Measurements from ENCODE around the gene UTP4.

The UTP4 gene

DNA sequence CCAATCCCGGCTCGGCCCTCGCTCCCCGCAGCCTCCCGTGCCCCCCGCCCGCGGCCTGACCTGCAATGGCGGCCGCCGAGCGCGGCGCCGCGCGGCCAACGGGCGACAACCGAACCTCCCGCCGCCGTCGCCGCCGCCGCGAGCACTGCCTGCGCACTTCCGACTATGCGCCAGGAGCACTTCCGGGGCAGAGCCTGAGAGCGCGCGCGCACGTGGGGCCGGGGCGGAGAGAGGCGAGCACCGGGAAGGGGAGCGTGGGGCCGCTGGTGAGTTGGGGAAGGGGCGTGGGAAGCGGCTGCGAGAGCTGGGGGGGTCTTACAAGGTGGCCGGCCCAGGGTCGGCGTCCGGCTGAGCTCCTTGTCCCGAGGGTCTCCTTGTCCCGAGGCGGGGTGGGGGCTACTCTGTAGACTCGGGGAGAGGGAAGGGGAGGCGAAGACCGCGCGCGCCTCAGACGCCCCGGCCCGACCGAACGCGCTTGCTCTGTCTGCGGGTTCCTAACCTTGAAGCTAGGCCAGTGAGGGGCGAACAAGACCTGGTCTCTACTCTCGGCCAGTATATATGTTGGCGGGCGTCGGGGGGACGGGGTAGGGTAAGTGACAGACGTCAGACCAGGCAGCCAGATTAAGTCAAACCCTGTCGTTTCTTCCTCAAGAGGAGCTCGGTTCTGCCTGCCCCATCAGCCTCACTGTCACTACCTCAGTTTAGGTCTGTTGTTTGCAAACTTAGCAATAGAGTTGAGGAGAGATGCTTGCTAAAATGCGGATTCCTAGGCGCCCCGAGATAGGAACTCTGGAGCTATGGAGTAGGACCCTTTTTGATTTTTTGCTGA is at the start of gene UTP4, which contains the start of gene CHTF8:
TSS of gene UTP4 (plus strand) at position 226 of the 829 bp plus-strand sequence. CDS start 811 bp downstream, outside the sequence.
TSS of gene CHTF8 (minus strand) at position 165 of the 829 bp plus-strand sequence. CDS start 11,130 bp downstream, outside the sequence.
- DNase-seq: peak; percentile 92

DNA sequence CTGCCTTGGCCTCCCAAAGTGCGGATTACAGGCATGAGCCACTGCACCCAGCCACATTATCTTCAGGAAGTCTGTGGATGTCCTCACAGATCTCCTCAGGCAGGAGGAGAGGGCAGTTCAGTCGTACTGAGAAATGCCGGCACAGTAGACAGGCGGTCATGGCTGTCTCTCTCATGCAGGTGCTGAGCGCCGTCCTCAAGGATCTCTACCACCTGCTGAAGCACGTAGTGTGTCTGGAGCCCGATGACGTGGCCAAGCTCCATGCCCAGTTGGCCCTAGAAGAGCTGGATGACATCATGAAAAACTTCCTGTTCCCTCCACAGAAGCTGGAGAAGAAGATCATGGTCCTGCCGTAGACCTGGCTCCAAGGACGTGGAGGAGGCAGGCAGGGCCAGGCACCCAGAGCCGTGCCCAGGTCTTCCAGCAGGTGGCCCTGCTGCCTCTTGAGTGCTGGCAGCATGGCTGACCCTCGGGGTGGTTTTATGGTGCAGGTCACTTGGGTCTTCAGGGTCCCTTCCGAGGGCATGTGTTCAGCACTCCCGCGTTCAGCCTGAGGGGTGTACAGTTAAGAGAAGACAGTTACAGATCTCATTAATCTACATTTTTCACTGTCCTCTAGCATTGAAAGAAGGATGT is 49.0 kb upstream of the UTP4 start:
- DNase-seq: no peak

DNA sequence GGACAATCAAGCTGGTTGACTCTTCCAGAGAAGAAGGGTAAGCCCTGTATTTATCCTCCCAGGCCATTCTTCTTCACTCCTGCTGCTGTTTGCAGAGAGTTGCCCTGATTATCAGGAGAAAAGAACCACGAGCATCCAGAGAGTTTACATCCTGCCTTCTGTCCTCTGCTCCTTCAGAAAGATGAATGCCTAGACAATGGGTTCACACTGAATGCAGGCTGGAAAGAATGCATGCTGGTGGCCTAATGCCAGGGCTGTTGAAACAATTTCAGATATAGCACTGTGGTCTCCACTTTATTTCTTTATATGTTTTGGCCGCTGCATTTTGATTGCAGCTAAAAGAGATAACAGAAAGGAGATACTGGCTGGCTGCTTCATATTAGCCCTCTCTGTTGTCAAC is 48.2 kb upstream of the UTP4 start:
- no peak for DNase-seq

DNA sequence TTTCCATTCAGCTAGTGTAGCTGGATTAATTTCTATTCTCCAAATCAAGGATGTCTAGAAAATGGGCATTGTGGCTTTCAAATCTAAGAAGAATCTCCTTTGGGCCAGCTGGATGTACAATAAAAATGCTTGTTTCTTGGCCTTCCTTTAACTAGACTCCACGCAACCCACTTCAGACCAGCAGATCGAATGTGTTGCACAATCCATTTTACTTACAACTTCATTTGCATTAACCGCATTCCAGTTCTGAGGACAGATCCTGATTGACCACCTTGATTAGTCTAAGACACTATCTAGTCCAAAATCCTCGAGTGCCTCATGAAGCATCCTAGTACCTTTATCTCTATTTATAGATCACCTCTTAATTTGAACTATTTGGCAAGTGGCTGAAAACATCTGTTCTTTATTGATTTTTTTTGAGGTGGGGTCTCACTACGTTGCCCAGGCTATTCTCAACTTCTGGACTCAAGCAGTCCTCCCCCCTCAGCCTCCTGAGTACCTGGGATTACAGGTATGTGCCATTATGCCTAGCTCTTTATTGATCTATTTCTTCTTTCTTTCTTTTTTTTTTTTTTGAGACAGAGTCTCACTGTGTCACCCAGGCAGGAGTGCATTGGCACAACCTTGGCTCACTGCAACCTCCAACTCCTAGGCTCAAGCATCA is 47.3 kb upstream of the UTP4 start:
- no peak for DNase-seq

DNA sequence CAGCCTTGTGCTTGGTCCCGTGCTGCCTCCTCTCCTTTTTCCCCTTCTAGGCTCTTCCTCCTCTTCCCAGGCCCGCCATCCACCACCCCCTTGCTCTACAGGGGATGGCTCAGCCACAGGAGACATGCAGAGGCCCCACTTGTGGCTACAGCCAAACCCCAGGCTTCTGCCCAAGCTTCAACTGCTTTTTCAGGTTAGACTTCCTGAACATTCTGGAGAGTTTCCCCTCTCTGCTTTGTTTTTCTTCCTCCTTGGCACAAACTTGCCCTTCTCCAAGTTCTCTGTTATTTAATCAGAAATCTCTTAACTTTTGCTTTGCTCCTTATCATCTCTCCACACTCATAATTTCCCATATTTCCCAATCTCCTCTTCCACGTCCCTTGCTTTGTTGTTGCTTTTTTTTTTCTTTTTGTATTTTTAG is 45.3 kb upstream of the UTP4 start:
- no peak for DNase-seq

DNA sequence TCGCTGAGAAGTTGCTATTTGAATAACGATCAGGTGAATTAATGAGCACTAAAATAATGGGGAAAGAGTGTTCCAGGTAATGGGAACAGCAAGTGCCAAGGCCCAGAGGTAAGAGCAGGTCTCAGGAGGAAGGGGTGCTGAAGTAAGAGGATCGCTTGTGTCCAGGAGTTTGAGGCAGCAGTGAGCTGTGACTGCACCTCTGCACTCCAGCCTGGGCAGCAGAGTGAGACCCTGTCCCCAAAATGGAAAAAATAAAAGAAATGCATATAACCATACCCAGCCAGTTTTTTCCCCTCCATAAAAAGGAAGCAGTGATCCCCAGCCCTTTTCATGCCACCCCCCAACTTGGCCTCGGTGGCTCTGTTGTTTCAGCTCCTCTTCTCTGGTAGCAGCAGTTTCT is 43.8 kb upstream of the UTP4 start:
- DNase-seq: no peak

DNA sequence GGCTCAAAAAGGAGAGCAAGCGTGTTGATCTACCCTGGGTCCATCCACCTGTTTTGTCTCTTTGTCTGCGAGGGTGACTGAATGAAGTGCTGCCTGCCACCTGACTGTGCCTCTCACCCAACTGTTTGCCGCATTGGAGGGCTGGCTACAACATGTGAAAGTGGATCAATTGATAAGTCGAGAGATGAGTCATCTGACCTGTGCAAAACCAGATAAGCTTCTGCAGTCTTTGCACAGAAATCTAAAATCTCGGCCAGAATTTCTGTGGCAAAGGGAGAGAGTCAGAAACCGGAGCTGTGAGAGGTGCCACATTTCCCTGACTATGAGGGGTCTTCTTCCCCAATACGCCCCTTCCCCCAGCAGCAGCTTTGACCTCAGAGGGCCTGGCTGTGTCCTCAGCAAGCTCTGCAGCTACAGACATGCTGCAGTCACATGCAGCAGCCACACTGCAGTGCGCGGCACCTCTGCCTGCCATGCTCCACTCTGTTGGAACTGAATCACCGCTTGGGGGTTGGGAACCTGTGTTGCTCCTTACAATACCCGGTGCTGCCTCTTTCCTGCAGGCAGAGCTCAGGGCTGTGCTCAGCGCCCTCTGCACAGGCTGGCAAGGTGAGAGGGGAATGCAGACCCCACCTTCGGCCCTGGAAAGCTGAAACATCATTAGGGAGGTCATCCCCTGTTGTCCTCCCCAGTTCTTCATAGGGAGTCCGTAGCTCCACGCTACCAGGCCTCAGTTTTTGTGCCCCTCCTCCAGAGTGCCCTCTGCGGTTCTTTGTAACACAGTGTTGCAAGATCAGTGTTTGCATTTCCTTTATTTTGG is 43.1 kb upstream of the UTP4 start:
- peak; percentile 86 for DNase-seq

DNA sequence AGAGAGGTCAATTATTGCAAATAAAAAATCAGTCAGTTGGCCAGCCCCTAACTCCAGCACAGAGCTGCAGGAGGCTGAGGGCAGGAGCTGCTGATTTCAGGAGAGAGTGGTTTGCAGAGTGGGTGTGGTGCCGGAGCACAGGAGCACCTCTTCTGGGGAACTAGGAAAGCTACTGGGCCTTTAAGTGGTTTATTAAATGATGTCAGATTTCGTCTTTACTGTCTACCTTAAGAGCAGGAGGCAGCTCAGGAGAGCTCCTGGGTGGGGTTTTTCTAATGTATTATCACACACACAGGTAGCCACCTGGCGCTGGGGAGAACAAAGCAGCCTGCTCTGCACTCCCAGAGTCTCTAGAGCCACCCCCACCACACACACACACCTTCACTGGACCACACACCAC is 38.5 kb upstream of the UTP4 start:
- no peak for DNase-seq

DNA sequence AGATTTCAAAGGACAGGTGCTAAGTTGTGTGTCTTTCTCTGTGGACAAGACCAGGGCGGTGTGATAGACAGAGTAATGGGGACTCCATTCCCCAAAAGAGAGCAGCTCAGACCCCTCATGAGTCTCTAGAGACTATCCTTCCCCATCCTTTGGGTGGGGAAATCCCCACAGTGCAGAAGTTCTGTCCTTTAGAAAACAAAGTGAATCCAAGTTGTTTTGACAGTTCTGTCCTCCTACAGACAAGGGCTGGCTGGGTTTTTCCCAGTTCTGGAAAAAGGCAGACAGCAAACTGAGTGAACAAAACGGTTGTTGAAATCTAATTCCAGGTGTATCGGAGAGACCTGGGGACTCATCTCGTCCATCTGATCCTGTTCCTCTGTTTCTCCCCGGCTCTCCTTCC is 37.9 kb upstream of the UTP4 start:
- no peak for DNase-seq

DNA sequence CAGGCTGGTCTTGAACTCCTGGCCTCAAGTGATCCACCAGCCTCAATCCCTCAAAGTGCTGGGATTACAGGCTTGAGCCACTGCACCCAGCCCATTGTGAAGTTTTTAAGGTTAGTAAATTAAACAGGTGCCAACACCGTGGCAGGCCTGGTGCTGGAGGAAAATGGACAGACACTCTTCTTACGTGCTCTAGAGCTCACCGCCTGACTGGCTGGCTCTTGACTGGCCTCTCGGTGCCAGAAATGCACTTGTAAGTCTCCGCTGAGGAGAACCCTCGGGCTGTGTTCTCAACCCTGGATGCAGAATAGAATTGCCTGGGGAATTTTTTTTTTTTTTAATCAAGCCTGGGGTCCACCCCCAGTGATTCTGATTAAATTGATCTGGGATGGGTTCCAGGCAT is 37.3 kb upstream of the UTP4 start:
- no peak for DNase-seq

DNA sequence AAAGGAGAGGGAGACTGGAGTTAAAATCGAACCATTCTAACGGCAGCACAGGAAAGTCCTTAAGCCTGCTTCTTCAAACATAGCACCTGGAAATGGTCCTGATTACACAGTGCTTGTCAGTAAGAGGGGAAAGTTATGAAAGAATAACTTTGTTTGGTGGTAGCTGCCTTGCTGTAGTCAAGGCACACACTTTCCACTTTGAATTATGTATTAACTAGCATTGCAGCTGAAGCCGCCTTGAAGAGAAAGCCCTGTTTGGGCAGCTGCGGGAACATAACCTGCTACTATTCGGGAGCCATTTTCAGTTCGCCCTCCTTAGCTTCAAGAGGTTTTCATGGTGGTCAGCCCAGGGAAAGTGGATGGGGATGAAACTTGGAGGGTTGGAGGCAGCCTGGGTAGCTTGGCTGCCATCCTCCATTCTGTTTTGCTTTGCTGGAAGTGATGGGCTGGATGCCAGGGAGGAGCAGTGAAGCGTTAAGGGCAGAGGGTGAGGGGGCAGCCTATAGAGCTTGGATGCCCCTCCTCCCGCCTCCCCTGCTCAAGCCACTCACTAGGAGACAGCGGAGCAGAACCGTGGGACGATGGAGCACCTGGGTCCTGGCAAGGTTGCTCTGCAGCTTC is 32.3 kb upstream of the UTP4 start:
- no peak for DNase-seq

DNA sequence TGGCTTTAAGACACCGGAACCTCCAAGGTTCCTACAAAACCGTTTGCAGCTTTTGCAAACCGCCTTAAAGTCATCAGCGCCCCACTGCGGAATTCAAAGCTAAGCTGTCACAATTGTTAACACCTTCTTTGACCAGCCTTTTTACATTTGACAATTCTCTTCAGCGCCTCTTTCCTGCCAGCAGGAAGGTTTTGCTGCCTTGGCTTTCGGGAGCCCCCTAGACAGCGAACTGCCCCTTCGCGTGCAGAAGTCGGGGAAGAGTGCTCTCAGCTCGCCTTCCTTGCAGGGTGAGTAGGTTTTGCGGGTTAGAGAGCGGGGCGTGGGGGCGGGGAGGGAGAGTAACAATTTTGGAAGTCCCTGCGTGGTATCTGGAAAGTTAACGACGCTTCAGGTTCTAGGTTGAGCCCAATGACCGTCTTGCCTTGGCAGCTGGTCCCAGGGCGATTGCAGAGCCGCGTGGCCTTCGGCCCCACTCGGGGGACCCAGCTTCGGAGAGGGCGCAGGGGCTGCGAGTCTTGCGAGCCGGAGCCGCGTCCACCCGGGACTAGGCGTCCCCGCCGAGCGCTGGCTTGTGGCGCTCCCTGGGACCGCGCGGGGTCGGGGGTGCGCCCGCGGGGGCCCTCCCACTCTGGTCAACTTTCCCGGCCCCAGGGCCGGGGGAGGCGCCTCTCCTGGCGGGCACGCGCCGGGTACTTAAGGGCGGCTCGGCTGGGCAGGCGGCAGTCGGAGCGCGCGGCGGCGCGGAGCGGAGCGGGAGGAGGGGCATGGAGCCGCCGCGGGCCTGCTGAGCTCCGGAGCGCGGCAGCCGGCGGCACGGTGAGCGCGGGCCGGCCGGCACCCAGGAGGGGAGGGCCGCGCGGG is 26.7 kb upstream of the UTP4 start, which contains the start of gene HAS3:
TSS of gene HAS3 (plus strand) at position 153 of the 861 bp plus-strand sequence. CDS start 3,743 bp downstream, outside the sequence.
- peak; percentile 81 for DNase-seq

DNA sequence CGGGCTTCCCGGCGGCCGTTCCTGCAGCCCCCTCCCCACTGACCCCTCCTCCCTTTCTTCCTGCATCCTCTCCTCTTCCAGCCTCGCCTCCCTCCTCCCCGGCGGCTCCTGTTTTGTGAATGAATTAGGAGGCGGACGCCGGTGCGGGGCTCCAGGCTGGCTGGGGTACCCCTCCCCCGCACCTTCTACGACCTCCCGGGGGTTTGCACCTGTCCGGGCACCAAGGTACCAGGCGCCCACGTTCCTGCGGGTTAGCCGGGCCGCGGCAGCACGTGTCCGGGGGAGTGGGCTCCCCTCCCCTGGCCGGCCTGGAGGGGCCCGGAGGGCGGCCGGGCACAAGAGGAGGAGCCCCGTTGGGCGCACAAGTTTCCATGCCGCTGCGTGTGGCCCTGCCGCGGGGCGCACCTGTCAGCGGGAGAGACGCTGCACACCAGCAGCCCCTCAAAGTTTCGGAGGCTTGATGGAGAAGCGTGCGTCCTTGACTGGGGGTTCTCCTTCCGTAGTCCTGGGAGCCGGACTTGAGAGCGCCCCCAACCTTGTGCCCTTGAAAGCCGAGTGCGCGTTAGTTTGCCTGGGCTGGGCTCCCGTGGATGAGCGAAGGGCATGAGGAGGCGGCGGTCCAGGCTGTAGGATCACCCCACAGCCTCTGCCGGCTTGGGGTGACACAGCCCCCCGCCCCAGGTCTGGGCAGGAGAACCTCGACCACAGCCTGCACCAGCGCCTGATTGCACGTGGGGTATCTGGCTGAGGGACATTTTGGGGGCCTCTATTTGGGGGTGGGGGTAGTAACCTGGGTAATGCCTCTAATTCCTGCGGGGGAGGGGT is 25.7 kb upstream of the UTP4 start:
- peak; percentile 34 for DNase-seq

DNA sequence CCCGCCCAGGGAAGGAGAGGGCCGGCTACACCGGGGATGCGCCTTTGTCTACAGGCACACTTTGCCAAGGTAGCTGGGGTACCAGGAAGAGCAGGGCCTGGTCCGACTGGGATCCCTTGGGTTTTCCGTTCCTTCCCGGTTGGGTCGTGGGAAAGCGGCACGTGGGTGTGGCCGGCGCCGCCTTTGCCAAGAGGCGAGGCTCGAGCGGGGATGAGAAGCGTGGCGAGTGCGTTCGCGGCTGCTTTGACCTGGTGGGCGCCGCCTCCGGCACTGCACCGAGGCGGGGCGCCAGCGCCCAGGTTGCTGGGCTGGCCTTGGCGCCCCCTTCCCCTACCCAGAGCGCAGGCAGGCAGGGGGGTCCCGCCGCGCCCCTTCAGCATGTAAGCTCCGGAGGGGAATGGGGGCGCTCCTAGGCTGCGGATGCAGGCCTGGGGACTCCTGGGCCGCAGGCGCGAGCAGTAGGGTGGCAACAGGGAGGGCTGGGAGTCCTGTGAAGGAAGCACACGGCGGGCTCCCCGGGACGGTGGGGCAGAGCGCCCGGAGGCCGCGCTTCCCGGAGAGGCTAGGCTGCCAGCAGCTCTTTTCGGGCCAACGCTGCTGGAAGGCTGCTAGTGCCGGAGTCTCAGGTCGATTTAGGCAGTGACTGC is 25.0 kb upstream of the UTP4 start:
- DNase-seq: peak; percentile 36

DNA sequence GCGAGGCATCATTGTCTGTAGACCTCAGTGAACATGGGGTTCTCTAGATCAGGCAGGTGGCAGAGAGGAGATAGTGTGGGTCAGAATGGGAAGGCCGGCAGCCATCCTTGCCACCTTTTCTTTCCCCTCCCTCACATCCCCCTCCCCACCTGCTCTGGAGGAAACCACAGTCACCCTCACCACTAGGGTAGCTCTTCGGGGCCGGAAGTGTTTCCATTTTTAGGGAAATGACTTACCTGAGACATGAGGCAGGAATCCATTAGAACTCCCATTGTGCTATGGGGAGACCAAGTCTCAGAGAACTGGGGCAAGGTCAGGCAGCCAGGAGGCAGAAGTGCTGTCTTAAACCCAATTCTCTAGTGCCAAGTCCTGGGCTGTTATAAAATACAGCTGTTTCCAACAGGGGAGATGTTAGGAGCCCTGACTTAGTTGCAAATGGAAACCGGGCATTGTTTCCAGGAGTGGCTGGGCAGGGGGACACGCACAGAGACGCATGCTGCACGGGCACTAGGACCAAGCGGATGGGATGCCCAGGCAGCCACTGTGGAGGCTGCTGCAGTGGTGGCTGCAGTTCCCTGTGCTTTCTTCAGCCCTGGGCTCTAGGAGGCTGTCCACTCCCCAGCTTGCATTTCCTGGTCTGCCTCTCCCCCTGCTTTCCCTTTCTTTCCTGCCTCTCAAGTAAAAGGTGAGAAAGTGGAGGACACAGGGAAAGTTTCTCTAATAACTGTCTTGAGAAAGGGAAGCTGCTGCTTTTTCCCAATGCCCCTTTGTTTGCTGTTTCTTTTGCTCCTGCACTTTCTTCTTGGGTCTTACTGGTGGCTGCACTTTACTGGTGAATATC is 24.2 kb upstream of the UTP4 start:
- DNase-seq: no peak

DNA sequence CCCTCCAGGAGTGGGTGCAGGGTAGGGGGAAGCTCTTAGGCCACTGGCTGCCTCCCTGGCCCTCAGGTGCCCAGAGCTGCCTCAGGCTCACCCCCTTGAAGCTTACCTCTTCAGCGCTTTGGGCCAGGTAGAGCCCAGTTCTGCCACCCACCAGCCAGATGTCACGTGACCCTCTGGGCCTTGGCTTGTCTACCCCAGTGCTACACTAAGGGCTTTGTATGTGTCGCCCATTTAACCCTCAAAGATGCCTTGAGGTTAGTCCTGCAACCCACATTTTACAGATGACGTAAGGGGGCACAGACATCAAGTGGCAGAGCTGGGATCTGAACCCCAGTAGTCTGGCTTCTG is 23.6 kb upstream of the UTP4 start:
- DNase-seq: no peak

DNA sequence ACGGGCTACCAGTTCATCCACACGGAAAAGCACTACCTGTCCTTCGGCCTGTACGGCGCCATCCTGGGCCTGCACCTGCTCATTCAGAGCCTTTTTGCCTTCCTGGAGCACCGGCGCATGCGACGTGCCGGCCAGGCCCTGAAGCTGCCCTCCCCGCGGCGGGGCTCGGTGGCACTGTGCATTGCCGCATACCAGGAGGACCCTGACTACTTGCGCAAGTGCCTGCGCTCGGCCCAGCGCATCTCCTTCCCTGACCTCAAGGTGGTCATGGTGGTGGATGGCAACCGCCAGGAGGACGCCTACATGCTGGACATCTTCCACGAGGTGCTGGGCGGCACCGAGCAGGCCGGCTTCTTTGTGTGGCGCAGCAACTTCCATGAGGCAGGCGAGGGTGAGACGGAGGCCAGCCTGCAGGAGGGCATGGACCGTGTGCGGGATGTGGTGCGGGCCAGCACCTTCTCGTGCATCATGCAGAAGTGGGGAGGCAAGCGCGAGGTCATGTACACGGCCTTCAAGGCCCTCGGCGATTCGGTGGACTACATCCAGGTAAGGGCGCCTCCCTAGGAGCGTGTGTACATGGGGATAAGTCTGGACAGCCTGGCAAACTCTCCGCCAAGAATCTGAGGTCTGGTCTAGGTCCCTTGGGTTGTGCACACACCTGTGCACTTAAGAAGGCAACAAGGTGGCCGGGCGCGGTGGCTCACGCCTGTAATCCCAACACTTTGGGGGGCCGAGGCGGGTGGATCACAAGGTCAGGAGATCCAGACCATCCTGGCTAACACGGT is 22.8 kb upstream of the UTP4 start:
- DNase-seq: no peak

DNA sequence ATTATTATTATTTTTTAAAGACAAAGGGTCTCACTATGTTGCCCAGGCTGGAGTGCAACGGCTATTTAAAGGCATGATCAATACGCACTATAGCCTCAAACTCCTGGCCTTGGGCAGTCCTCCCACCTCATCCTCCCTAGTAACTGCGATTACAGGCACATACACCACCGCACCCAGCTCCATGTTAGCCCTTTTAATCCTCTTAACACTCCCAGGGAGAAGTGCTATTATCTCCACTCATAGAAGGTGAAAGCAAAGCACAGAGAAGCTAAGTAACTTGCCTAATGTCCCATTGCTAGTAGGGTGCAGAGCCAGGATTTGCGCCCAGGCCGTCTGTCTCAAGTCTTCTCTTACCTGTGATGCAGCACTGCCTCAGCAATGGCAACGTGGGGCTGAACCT is 22.0 kb upstream of the UTP4 start:
- no peak for DNase-seq

Measured in hematopoietic multipotent progenitor cell treated with erythropoietin and hydrocortisone succinate and interleukin-3 and kit ligand, for 6 days (in vitro differentiated cells).